Measurements from ENCODE around the gene NUCKS1.

NUCKS1 gene

DNA sequence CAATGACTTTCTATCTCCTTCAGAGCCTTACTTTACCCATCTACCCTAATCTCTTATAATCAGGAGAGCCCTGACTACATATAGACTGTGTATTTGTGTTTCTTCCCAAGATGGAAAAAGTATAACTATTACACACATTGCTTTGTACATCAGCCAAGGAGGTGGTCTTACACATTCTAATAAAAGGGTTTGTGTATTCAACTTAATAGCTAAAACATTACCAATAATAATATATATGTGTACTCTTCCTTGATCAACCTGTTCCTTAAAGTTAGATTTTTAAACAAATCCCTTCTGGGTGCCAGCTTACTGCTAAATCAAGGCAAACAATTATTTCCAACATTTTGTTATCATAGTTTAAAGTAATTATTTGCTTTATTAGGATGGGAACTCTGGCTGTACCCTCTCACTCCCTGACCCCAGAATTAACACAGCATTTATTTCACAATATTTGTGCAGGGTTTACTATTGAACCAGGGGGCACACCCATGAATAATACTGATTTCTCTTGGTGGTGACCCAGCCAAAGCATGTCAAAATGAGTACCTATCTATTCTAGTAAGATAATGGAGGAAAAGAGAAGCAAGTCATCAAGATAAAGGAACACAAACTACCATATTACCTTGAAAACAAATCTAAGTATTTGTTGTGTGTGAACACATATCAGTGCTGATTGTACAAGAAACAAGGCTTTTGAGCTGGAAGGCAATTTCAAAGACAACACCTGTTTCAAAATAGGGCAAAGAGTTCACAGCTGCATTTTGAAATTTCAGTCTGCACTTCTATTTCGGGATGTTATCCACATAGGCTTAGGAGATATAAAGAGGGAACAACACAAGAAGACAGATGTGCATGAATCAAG lies 39.5 kb downstream of the NUCKS1 start:
- no peak overlapping the region for H3K4me3 ChIP-seq (ENCODE audit: low read depth, low read length)
- POLR2A ChIA-PET, result no interaction called here
- no peak for DNase-seq (ENCODE audit: low read depth, low spot score)
- CTCF ChIA-PET, result interaction anchor here (0.9 to 10.0 kb wide), 26 partner anchors 13 to 267 kb away, joined by 3 to 461 read pairs (median 5); partner anchors contain the start of gene SLC45A3
- no peak for TF ChIP-seq CTCF (IDR thresholded peaks at IDR 0.05; ENCODE audit: insufficient read depth, low read length, missing control alignments)

DNA sequence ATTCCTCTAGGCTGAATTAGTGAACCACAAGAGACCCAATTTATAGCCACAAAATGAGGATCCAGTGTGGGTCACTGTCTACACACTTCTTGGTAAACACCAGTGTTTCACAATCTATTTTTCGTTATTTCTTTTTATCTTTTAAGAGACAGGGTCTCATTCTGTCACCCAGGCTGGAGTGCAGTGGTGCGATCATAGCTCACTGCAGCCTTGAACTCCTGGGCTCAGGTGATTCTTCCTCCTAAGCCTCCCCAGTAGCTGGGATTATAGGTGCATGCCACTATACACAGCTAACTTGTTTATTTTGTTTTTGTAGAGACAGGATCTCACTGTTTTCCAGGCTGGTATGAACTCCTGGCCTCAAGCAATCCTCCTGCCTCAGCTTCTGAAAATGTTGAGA lies 40.3 kb downstream of the NUCKS1 start:
- CTCF ChIA-PET, result interaction anchor here (0.9 to 10.0 kb wide), 15 partner anchors 12 to 268 kb away, joined by 3 to 461 read pairs (median 6); partner anchors contain the start of gene SLC45A3
- no peak overlapping the region for H3K4me3 ChIP-seq (ENCODE audit: low read depth, low read length)
- POLR2A ChIA-PET, result interaction anchor here (1.0 kb wide), 1 partner anchor 50 kb away, joined by 4 read pairs; no protein-coding TSS in a partner anchor
- TF ChIP-seq CTCF (IDR thresholded peaks at IDR 0.05; ENCODE audit: insufficient read depth, low read length, missing control alignments), result no peak
- no peak for DNase-seq (ENCODE audit: low read depth, low spot score)

DNA sequence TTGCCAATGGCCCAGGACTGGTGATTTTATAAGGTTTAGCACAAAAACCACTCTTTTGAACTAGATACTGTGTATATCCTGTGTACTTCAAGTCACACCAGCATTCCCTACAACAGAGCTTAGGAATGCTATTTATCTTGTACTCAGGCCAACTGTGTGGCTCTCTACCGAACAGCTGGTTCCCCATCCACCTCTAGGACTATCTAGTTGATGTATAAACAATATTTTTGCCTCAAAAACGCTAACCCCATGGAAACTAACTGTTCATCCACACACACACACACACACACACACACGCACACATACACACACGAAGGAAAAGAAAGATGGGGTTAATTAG lies 41.0 kb downstream of the NUCKS1 start:
- POLR2A ChIA-PET, result interaction anchor here (1.0 kb wide), 1 partner anchor 50 kb away, joined by 4 read pairs; no protein-coding TSS in a partner anchor
- CTCF ChIA-PET, result interaction anchor here (0.9 to 10.0 kb wide), 10 partner anchors 11 to 198 kb away, joined by 3 to 461 read pairs (median 56); partner anchors contain the start of gene SLC45A3

GRCh38 chr1:205706601-205707502 lies 43.1 kb downstream of the NUCKS1 start:
- H3K4me3 ChIP-seq (ENCODE audit: low read depth, low read length), result no peak overlapping the region
- DNase-seq (ENCODE audit: low read depth, low spot score), result no peak
- POLR2A ChIA-PET, result no interaction called here
- no peak for TF ChIP-seq CTCF (IDR thresholded peaks at IDR 0.05; ENCODE audit: insufficient read depth, low read length, missing control alignments)
- CTCF ChIA-PET, result interaction anchor here (1.5 to 10.0 kb wide), 5 partner anchors 9 to 115 kb away, joined by 3 to 461 read pairs (median 141); no protein-coding TSS in a partner anchor

More for the DNA sequence above, 41.0 kb downstream of the NUCKS1 start:
- peak; percentile 9 for DNase-seq (ENCODE audit: low read depth, low spot score)
- H3K4me3 ChIP-seq (ENCODE audit: low read depth, low read length), result no peak overlapping the region
- TF ChIP-seq CTCF (IDR thresholded peaks at IDR 0.05; ENCODE audit: insufficient read depth, low read length, missing control alignments), result no peak

DNA sequence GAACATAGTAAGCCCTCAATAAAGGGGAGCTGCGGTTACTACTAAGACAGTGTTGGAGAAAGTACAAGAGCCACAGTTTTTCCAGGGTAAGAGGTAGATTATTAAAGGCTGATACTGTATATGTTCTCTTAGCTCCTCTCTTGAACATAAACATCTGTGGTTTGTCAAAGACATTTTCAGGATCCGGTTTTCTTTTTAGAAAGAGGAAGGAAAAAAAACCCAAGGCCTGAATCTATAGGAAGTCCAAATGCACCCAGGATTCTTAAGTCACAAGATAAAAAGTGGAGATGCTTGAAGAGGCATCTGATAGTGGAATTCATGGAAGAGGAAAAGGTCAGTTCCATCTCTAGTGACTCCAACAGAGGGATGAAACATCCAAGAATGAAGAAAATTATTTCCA lies 45.1 kb downstream of the NUCKS1 start:
- POLR2A ChIA-PET, result no interaction called here
- no peak for TF ChIP-seq CTCF (IDR thresholded peaks at IDR 0.05; ENCODE audit: insufficient read depth, low read length, missing control alignments)
- H3K4me3 ChIP-seq (ENCODE audit: low read depth, low read length), result no peak overlapping the region
- CTCF ChIA-PET, result interaction anchor here (1.0 to 3.1 kb wide), 3 partner anchors 9 to 96 kb away, joined by 3 to 24 read pairs (median 3); no protein-coding TSS in a partner anchor
- DNase-seq (ENCODE audit: low read depth, low spot score), result no peak
